Endothelial cell of umbilical vein (primary cell): ENCODE measurements around the gene TRIM3. TPM values are rescaled to one million over a fixed set of nuclear protein-coding genes. Genes with fewer than 3 reads are reported as not detected.

ENCODE experiments used
- BruUV-seq: library from RNA; stranded (reverse); fragments of 400-500 nt; replicated peaks from 2 replicates; lab custom pipeline; 2021; lab: Mats Ljungman, UMichigan
- CTCF ChIA-PET: fragments of 300-600, 350-600 bp; sonication (Branson Sonifier 250); formaldehyde crosslinking; loops from one replicate; lab custom pipeline; 2021; ENCODE audit warnings: antibody characterized with exemption, inconsistent platforms; lab: Charles Lee
- POLR2A ChIA-PET: fragments of 300-600, 350-600 bp; sonication (Branson Sonifier 250); formaldehyde crosslinking; loops from one replicate; lab custom pipeline; 2021; ENCODE audit warnings: antibody characterized with exemption, inconsistent platforms; lab: Charles Lee
- DNase-seq: peaks from one replicate; pipeline ENCODE4 v3.0.0-alpha.2; 2011; ENCODE audit warnings: low read depth, low spot score
- FAIRE-seq: peaks from 2 replicates; lab custom pipeline; 2011; peaks lifted over from hg19 to GRCh38; lab: Jason Lieb, UNC
- H2AFZ ChIP-seq: 2 replicates; pipeline ENCODE4 v1.6.0; 2012; ENCODE audit warnings: low read depth, low read length, control low read depth, inconsistent platforms
- H3K27ac ChIP-seq: 2 replicates; pipeline ENCODE4 v1.5.1; 2011; ENCODE audit warnings: low read depth, mild to moderate bottlenecking, control low read depth, low read length, moderate library complexity; ENCODE audit not compliant: insufficient read depth
- H3K27me3 ChIP-seq, 2 experiments: 2 replicates each; pipeline versions ENCODE4 v1.6.0 to v1.6.1; 2011; ENCODE audit warnings: low read length in 2 of 2, mixed read lengths in 1 of 2; ENCODE audit not compliant: control insufficient read depth in 2 of 2, insufficient read depth in 2 of 2
- H3K36me3 ChIP-seq, 2 experiments: 2 replicates in 1 of 2; 3 replicates in 1 of 2; pipeline ENCODE4 v1.5.1; 2011; ENCODE audit warnings: low read length in 2 of 2, mild to moderate bottlenecking in 1 of 2, moderate library complexity in 1 of 2; ENCODE audit not compliant: control insufficient read depth in 2 of 2, insufficient read depth in 2 of 2; ENCODE audit errors: extremely low read depth in 1 of 2
- H3K4me1 ChIP-seq: 3 replicates; pipeline ENCODE4 v1.5.1; 2011; ENCODE audit warnings: mild to moderate bottlenecking, low read length; ENCODE audit not compliant: control insufficient read depth, insufficient read depth; ENCODE audit errors: extremely low read depth
- H3K4me2 ChIP-seq: 2 replicates; pipeline ENCODE4 v1.6.1; 2011; ENCODE audit warnings: low read length, control low read depth, mixed read lengths; ENCODE audit not compliant: insufficient read depth
- H3K4me3 ChIP-seq, 3 experiments: fragments of 200-600 bp in 1 of 3; sonication (generic), shearing (Covaris generic) in 1 of 3; replicated peaks in 1 of 3; 2 replicates each; pipeline ENCODE4 v1.5.1; 2011 to 2016; ENCODE audit warnings: control low read depth in 3 of 3, low read length in 3 of 3, mild to moderate bottlenecking in 2 of 3, inconsistent platforms in 1 of 3, low read depth in 1 of 3, moderate library complexity in 1 of 3; ENCODE audit not compliant: insufficient read depth in 1 of 3
- H3K79me2 ChIP-seq: 2 replicates; pipeline ENCODE4 v1.6.0; 2012; ENCODE audit warnings: low read length, inconsistent platforms; ENCODE audit not compliant: control insufficient read depth, insufficient read depth
- H3K9ac ChIP-seq: replicated peaks from 2 replicates; pipeline ENCODE3; 2011; ENCODE audit warnings: low read length, control low read depth; ENCODE audit not compliant: insufficient read depth; ENCODE audit errors: extremely low read depth
- H3K9me1 ChIP-seq: replicated peaks from 3 replicates; pipeline ENCODE4 v1.6.0; 2011; ENCODE audit warnings: mild to moderate bottlenecking, low read length; ENCODE audit not compliant: control insufficient read depth, insufficient read depth; ENCODE audit errors: extremely low read depth
- H3K9me3 ChIP-seq: replicated peaks from 2 replicates; pipeline ENCODE4 v1.5.1; 2012; ENCODE audit warnings: low read length, inconsistent platforms; ENCODE audit not compliant: control insufficient read depth, insufficient read depth
- H4K20me1 ChIP-seq: replicated peaks from 2 replicates; pipeline ENCODE3; 2011; ENCODE audit warnings: mild to moderate bottlenecking, low read length; ENCODE audit not compliant: control insufficient read depth, insufficient read depth; ENCODE audit errors: extremely low read depth
- CTCF ChIP-seq, 2 donors: IDR thresholded peaks; 1 replicate in 1 of 2; 2 replicates in 1 of 2; pipeline ENCODE4 v1.5.1; 2011; ENCODE audit warnings: low read length in 2 of 2, mild to moderate bottlenecking in 2 of 2, moderate library complexity in 2 of 2, control low read depth in 1 of 2, inconsistent platforms in 1 of 2, low read depth in 1 of 2; ENCODE audit not compliant: insufficient read depth in 1 of 2; ENCODE audit errors: extremely low read depth in 1 of 2
- EZH2 ChIP-seq: IDR thresholded peaks from 2 replicates; pipeline ENCODE4 v1.6.1; 2012; ENCODE audit warnings: borderline replicate concordance, low read depth, mild to moderate bottlenecking, moderate library complexity, low read length, inconsistent platforms; ENCODE audit not compliant: severe bottlenecking
- FOS ChIP-seq: IDR thresholded peaks from 2 replicates; pipeline ENCODE4 v1.6.1; 2011; ENCODE audit warnings: mild to moderate bottlenecking, low read length, moderate library complexity, borderline replicate concordance; ENCODE audit not compliant: insufficient read depth
- GATA2 ChIP-seq: IDR thresholded peaks from 2 replicates; pipeline ENCODE4 v1.7.0; 2011; ENCODE audit warnings: low read depth, mild to moderate bottlenecking, moderate library complexity, mixed read lengths, low read length; ENCODE audit not compliant: insufficient read length, insufficient read depth
- JUN ChIP-seq: IDR thresholded peaks from 2 replicates; pipeline ENCODE4 v1.6.1; 2011; ENCODE audit warnings: borderline replicate concordance, low read depth; ENCODE audit not compliant: insufficient read length, insufficient read depth
- MAX ChIP-seq: IDR thresholded peaks from 2 replicates; pipeline ENCODE4 v1.6.1; 2011; ENCODE audit not compliant: insufficient read depth, insufficient read length
- MYC ChIP-seq: IDR thresholded peaks from one replicate; pipeline ENCODE4 v1.6.1; 2011; ENCODE audit warnings: mild to moderate bottlenecking, low read depth, low read length
- POLR2A ChIP-seq: IDR thresholded peaks from 2 replicates; pipeline ENCODE4 v1.6.1; 2012; ENCODE audit warnings: low read depth, mild to moderate bottlenecking, control low read depth, low read length
- POLR2AphosphoS5 ChIP-seq: IDR thresholded peaks from 2 replicates; pipeline ENCODE4 v1.6.1; 2012; ENCODE audit warnings: low read depth, mild to moderate bottlenecking, control low read depth, low read length, moderate library complexity; ENCODE audit not compliant: insufficient read depth
- dilution Hi-C: fragments of 300-500 bp; cut with MboI; formaldehyde crosslinking; loops from one replicate; pipeline ENCODE4 v1.15.0; 2019; ENCODE audit warnings: low sequenced_read_pairs; ENCODE audit not compliant: extremely low pct_ligation_motif_present
- intact Hi-C: fragments of 100-400 bp; cut with micrococcal nuclease; formaldehyde crosslinking; loops from one replicate; pipeline ENCODE4 v1.10.0; 2022
- polyA plus RNA-seq, 4 experiments: library from polyadenylated mRNA; depleted of rRNA in 3 of 4; stranded (reverse) in 3 of 4; unstranded in 1 of 4; fragments of >200 nt; gene quantifications; 2 replicates each; pipeline versions ENCODE4 v1.2.1 to v1.2.3, GENCODE V29; 2011 to 2012; ENCODE audit warnings: missing spikeins in 1 of 4
- total RNA-seq: library from RNA; stranded (reverse); gene quantifications from 2 replicates; pipeline ENCODE4 v1.2.3, GENCODE V29; 2021

Gene TRIM3
- total and polyA plus RNA-seq, 2 donors (not counting 3 experiments of a cell fraction or from before 2014, with no cell fraction given) = 21.8 to 29.2 TPM

DNA sequence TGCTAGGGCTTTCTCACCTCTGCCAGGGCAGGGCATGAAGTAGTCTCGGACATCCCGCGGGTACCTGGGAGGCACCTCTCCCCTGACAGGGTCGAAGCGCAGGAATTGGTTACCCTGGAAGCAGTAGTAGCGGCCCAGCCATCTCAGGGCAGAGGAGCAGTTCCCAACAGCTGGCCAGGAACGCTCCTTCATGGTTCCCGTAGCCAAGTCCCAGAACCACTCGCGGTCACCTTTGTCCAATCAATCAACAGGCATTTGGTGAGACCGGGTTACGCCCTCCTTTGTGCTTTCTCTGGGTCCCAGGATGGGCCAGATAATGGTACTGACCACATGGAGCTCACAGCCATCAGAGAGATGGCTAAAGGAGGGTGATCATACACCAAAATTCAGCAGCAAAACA, 36.3 kb downstream of the TRIM3 start:
- Histone ChIP-seq H3K4me3 (no peak overlapping the region), H3K9ac (no peak overlapping the region), H2AFZ (no peak overlapping the region), H3K36me3 (no peaks in the 10 kb centered on the region), H3K79me2 (no peaks in the 10 kb centered on the region), H3K9me3 (no peaks in the 10 kb centered on the region), H3K27ac (no peak overlapping the region), H4K20me1 (no peaks in the 10 kb centered on the region), H3K9me1 (no peaks in the 10 kb centered on the region), H3K4me2 (no peak overlapping the region), H3K4me1 (no peaks in the 10 kb centered on the region), H3K27me3 (no peaks in the 10 kb centered on the region)
- dilution Hi-C loops (no loop called here), intact Hi-C loops (no loop called here)
- ChIA-PET CTCF (interaction anchor here (0.8 to 9.9 kb wide), 9 partner anchors 8 to 69 kb away, joined by 3 to 638 read pairs (median 19); partner anchors contain the start of gene APBB1), POLR2A (no interaction called here)
- DNase-seq (no peak), FAIRE-seq (no peak)
- BruUV-seq = no TSS peak
- no peak for TF ChIP-seq JUN
- TF ChIP-seq GATA2 = no peak
- TF ChIP-seq MAX = no peak
- no peak for TF ChIP-seq CTCF (IDR thresholded peaks at IDR 0.05; ENCODE audit: extremely low read depth in 1 of 2, insufficient read depth in 1 of 2, low read depth in 1 of 2, low read length in 2 of 2)
- no peak for TF ChIP-seq FOS
- TF ChIP-seq EZH2 = no peak
- no peak for TF ChIP-seq POLR2A
- TF ChIP-seq MYC = no peak
- no peak for TF ChIP-seq POLR2AphosphoS5
